ENCODE results near the gene ADAMTS6. TPM values are rescaled to one million over a fixed set of nuclear protein-coding genes. Genes with fewer than 3 reads are reported as not detected.

The ADAMTS6 gene
- total and polyA plus RNA-seq, 2 donors (not counting 1 experiment from before 2014, with no cell fraction given), result 3.6 to 12.3 TPM

GRCh38 chr5:65446682-65447081, 35.0 kb downstream of the ADAMTS6 start:
- Mint-ChIP-seq H3K4me1 (peaks cover 4% of the 10 kb centered on the region), H3K4me3 (no peak overlapping the region), H3K9me3 (ENCODE audit: insufficient read depth) (no peaks in the 10 kb centered on the region), H3K27ac (no peak overlapping the region), H3K27me3 (no peaks in the 10 kb centered on the region)
- H3K9me3 ChIP-seq (ENCODE audit: control extremely low read depth in 1 of 3, control insufficient read depth in 2 of 3, insufficient read depth in 1 of 3, low read length in 2 of 3), result no peaks in the 10 kb centered on the region
- DNase-seq (no peak), ATAC-seq (ENCODE audit: low read depth) (no peak)
- H3K27me3 ChIP-seq (replicated peaks in 1 of 4; ENCODE audit: control extremely low read depth in 1 of 4, control insufficient read depth in 3 of 4, insufficient read depth in 4 of 4, low read length in 3 of 4), result no peaks in the 10 kb centered on the region
- CTCF ChIA-PET, result no interaction called here
- no peaks in the 10 kb centered on the region for H3K4me1 ChIP-seq (ENCODE audit: control insufficient read depth in 2 of 2, insufficient read depth in 2 of 2, low read length in 2 of 2)
- POLR2A ChIA-PET, result no interaction called here
- H2AFZ ChIP-seq (ENCODE audit: insufficient read depth, low read depth, low read length, poor library complexity, severe bottlenecking), result no peak overlapping the region
- H4K20me1 ChIP-seq (ENCODE audit: control insufficient read depth, insufficient read depth, low read length, poor library complexity, severe bottlenecking), result no peaks in the 10 kb centered on the region
- H3K4me3 ChIP-seq (ENCODE audit: control extremely low read depth in 1 of 5, extremely low read depth in 1 of 5, insufficient read depth in 1 of 5, low read depth in 2 of 5, low read length in 4 of 5), result no peak overlapping the region
- no peaks in the 10 kb centered on the region for H3K36me3 ChIP-seq (replicated peaks in 1 of 2; ENCODE audit: control extremely low read depth in 1 of 2, control insufficient read depth in 1 of 2, extremely low read depth in 1 of 2, insufficient read depth in 2 of 2, low read length in 1 of 2)
- no peak overlapping the region for H3K27ac ChIP-seq (ENCODE audit: low read length in 2 of 2)
- H3K4me2 ChIP-seq (replicated peaks; ENCODE audit: low read depth, low read length, poor library complexity, severe bottlenecking), result no peak overlapping the region
- WGBS (ENCODE audit: insufficient coverage), result no CpG with 5 or more reads among the region's 2 CpGs
- no peak overlapping the region for H3K9ac ChIP-seq (ENCODE audit: low read length)
- intact Hi-C loops (cut with micrococcal nuclease), result no loop called here
- H3K79me2 ChIP-seq (ENCODE audit: control insufficient read depth, insufficient read depth, low read length), result no peaks in the 10 kb centered on the region
- TF ChIP-seq, protein P1, sequence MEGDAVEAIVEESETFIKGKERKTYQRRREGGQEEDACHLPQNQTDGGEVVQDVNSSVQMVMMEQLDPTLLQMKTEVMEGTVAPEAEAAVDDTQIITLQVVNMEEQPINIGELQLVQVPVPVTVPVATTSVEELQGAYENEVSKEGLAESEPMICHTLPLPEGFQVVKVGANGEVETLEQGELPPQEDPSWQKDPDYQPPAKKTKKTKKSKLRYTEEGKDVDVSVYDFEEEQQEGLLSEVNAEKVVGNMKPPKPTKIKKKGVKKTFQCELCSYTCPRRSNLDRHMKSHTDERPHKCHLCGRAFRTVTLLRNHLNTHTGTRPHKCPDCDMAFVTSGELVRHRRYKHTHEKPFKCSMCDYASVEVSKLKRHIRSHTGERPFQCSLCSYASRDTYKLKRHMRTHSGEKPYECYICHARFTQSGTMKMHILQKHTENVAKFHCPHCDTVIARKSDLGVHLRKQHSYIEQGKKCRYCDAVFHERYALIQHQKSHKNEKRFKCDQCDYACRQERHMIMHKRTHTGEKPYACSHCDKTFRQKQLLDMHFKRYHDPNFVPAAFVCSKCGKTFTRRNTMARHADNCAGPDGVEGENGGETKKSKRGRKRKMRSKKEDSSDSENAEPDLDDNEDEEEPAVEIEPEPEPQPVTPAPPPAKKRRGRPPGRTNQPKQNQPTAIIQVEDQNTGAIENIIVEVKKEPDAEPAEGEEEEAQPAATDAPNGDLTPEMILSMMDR (IDR thresholded peaks at IDR 0.05), result no peak
- no peak for TF ChIP-seq EZH2 (IDR thresholded peaks at IDR 0.05; ENCODE audit: borderline replicate concordance, insufficient read depth, low read depth, low read length, poor library complexity, severe bottlenecking)

GRCh38 chr5:65441800-65442199, 39.9 kb downstream of the ADAMTS6 start:
- H3K4me1 Mint-ChIP-seq, result peaks cover 4% of the 10 kb centered on the region
- ATAC-seq (ENCODE audit: low read depth), result no peak
- Histone ChIP-seq H3K4me2 (replicated peaks; ENCODE audit: low read depth, low read length, poor library complexity, severe bottlenecking) (no peak overlapping the region), H3K9ac (ENCODE audit: low read length) (no peak overlapping the region), H3K4me3 (ENCODE audit: control extremely low read depth in 1 of 5, extremely low read depth in 1 of 5, insufficient read depth in 1 of 5, low read depth in 2 of 5, low read length in 4 of 5) (no peak overlapping the region), H4K20me1 (ENCODE audit: control insufficient read depth, insufficient read depth, low read length, poor library complexity, severe bottlenecking) (no peaks in the 10 kb centered on the region), H3K9me3 (ENCODE audit: control extremely low read depth in 1 of 3, control insufficient read depth in 2 of 3, insufficient read depth in 1 of 3, low read length in 2 of 3) (no peaks in the 10 kb centered on the region), H3K4me1 (ENCODE audit: control insufficient read depth in 2 of 2, insufficient read depth in 2 of 2, low read length in 2 of 2) (no peaks in the 10 kb centered on the region), H2AFZ (ENCODE audit: insufficient read depth, low read depth, low read length, poor library complexity, severe bottlenecking) (no peak overlapping the region), H3K27me3 (replicated peaks in 1 of 4; ENCODE audit: control extremely low read depth in 1 of 4, control insufficient read depth in 3 of 4, insufficient read depth in 4 of 4, low read length in 3 of 4) (no peaks in the 10 kb centered on the region), H3K79me2 (ENCODE audit: control insufficient read depth, insufficient read depth, low read length) (no peaks in the 10 kb centered on the region), H3K27ac (ENCODE audit: low read length in 2 of 2) (no peak overlapping the region), H3K36me3 (replicated peaks in 1 of 2; ENCODE audit: control extremely low read depth in 1 of 2, control insufficient read depth in 1 of 2, extremely low read depth in 1 of 2, insufficient read depth in 2 of 2, low read length in 1 of 2) (no peaks in the 10 kb centered on the region)
- WGBS (ENCODE audit: insufficient coverage), result no CpG with 5 or more reads among the region's 4 CpGs
- ChIA-PET CTCF (no interaction called here), POLR2A (interaction anchor here (0.5 kb wide), 1 partner anchor 296 kb away, joined by 3 read pairs; no protein-coding TSS in a partner anchor)
- intact Hi-C loops (cut with micrococcal nuclease), result no loop called here
- H3K9me3 Mint-ChIP-seq (ENCODE audit: insufficient read depth), result no peaks in the 10 kb centered on the region
- no peak overlapping the region for H3K4me3 Mint-ChIP-seq
- no peaks in the 10 kb centered on the region for H3K27me3 Mint-ChIP-seq
- no peak overlapping the region for H3K27ac Mint-ChIP-seq
- TF ChIP-seq, protein P1 (IDR thresholded peaks at IDR 0.05), result no peak
- TF ChIP-seq EZH2 (IDR thresholded peaks at IDR 0.05; ENCODE audit: borderline replicate concordance, insufficient read depth, low read depth, low read length, poor library complexity, severe bottlenecking), result no peak
- DNase-seq, result no peak
